Vagina (tissue), 2 donors: ENCODE data around the gene GFAP. TPM values are rescaled to one million over a fixed set of nuclear protein-coding genes. Genes with fewer than 3 reads are reported as not detected.

Experiments
- DNase-seq, 2 donors: peaks; one replicate each; pipeline ENCODE4 v3.0.0-alpha.2; 2017; ENCODE audit errors: extremely low spot score in 2 of 2
- H3K27ac ChIP-seq: fragments of 200-600 bp; sonication (generic); one replicate; pipeline ENCODE4 v1.5.1; 2019
- H3K27me3 ChIP-seq: fragments of 200-600 bp; sonication (generic); one replicate; pipeline ENCODE4 v1.5.1; 2019
- H3K36me3 ChIP-seq, 2 donors: fragments of 200-600 bp; sonication (generic); one replicate each; pipeline ENCODE4 v1.5.1; 2017 to 2019
- H3K4me1 ChIP-seq: fragments of 200-600 bp; sonication (generic); one replicate; pipeline ENCODE4 v1.5.1; 2019
- H3K4me3 ChIP-seq, 2 donors: fragments of 200-600 bp; sonication (generic); 1 replicate in 1 of 2; 2 replicates in 1 of 2; pipeline ENCODE4 v1.5.1; 2016 to 2019
- H3K9me3 ChIP-seq: fragments of 200-600 bp; sonication (generic); one replicate; pipeline ENCODE4 v1.5.1; 2019
- CTCF ChIP-seq, 3 experiments: fragments of 450-650 bp in 2 of 3; fragments of 200-600 bp in 1 of 3; sonication (generic) in 1 of 3; IDR thresholded peaks; one replicate each; pipeline ENCODE4 v1.5.1; 2017 to 2019; ENCODE audit warnings: antibody characterized with exemption in 3 of 3, mild to moderate bottlenecking in 2 of 3, moderate library complexity in 2 of 3
- POLR2A ChIP-seq, 2 donors: fragments of 450-650 bp; IDR thresholded peaks; one replicate each; pipeline ENCODE4 v1.6.1; 2017; ENCODE audit warnings: antibody characterized with exemption in 2 of 2, mild to moderate bottlenecking in 2 of 2, moderate library complexity in 2 of 2
- POLR2AphosphoS5 ChIP-seq, 2 donors: sonication (generic); formaldehyde crosslinking; IDR thresholded peaks; one replicate each; pipeline ENCODE4 v1.9.0; 2017; ENCODE audit warnings: antibody characterized with exemption in 2 of 2, mild to moderate bottlenecking in 2 of 2, low read depth in 1 of 2; ENCODE audit not compliant: insufficient read depth in 1 of 2
- intact Hi-C: fragments of 100-400 bp; cut with DNase I; formaldehyde crosslinking; loops from one replicate; pipeline ENCODE4 v1.15.1; 2023
- total RNA-seq: library from RNA; depleted of rRNA; stranded (reverse); fragments of >200 nt; gene quantifications from one replicate; pipeline ENCODE4 v1.2.3, GENCODE V29; 2016

Gene GFAP
- total RNA-seq, 1 donor from 2014 or later: not detected

GRCh38 chr17:44905006-44906000 is 10.0 kb downstream of the GFAP start:
- H3K4me3 ChIP-seq: no peak overlapping the region
- H3K36me3 ChIP-seq: no peaks in the 10 kb centered on the region
- peaks cover 7% of the 10 kb centered on the region for H3K4me1 ChIP-seq
- no peaks in the 10 kb centered on the region for H3K9me3 ChIP-seq
- H3K27me3 ChIP-seq: no peaks in the 10 kb centered on the region
- intact Hi-C loops: loop anchor here (5.0 kb wide), 1 partner anchor 1157 kb away; no protein-coding TSS in a partner anchor
- TF ChIP-seq POLR2AphosphoS5 (IDR thresholded peaks at IDR 0.05; ENCODE audit: insufficient read depth in 1 of 2, low read depth in 1 of 2) (no peak), POLR2A (IDR thresholded peaks at IDR 0.05) (no peak), CTCF (IDR thresholded peaks at IDR 0.05) (no peak)
- no peak for DNase-seq
- no peak overlapping the region for H3K27ac ChIP-seq

GRCh38 chr17:44904001-44904984 is 11.0 kb downstream of the GFAP start:
- no peak for TF ChIP-seq POLR2AphosphoS5 (IDR thresholded peaks at IDR 0.05; ENCODE audit: insufficient read depth in 1 of 2, low read depth in 1 of 2)
- intact Hi-C loops: no loop called here
- no peak overlapping the region for H3K4me3 ChIP-seq
- H3K27ac ChIP-seq: no peak overlapping the region
- peaks cover 13% of the 10 kb centered on the region for H3K4me1 ChIP-seq
- DNase-seq: no peak
- H3K27me3 ChIP-seq: no peaks in the 10 kb centered on the region
- no peaks in the 10 kb centered on the region for H3K9me3 ChIP-seq
- H3K36me3 ChIP-seq: no peaks in the 10 kb centered on the region

DNA sequence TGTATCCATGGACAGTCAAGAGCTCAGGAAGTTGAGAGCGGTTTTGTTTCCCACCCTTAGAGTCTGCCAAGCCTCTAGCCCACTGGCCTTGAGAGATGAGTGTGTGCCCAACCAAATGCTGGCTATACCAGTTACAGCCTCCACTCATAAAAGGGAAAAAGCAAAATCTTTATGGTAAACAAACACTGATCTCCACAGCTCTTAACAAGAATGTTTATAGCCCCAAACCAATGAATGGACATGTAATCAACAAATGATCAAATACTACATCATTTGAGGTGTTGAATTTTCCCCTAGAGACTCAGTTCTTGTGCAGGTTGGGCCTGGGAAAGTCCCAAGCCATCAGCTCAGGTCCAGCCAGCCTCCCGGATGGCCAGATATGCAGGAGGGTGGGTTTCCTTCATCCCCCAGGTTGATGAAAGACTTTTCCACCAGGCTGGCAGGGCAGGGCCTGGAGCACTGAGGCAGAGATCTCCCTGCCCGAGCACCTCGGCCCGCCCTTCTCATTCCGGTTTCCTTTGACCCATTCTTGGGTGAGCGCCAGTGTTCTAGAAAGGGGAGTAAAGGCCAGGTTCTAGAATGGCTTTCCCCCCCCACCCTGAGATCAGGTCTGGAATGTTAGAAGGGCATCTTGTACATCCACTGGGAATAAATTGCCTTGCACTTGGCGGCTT is 12.2 kb downstream of the GFAP start:
- TF ChIP-seq CTCF (IDR thresholded peaks at IDR 0.05) (no peak), POLR2A (IDR thresholded peaks at IDR 0.05) (no peak), POLR2AphosphoS5 (IDR thresholded peaks at IDR 0.05; ENCODE audit: insufficient read depth in 1 of 2, low read depth in 1 of 2) (no peak)
- Histone ChIP-seq H3K4me3 (no peak overlapping the region), H3K4me1 (peaks cover 18% of the 10 kb centered on the region), H3K27me3 (no peaks in the 10 kb centered on the region), H3K9me3 (no peaks in the 10 kb centered on the region), H3K36me3 (no peaks in the 10 kb centered on the region), H3K27ac (no peak overlapping the region)
- intact Hi-C loops: no loop called here
- no peak for DNase-seq

GRCh38 chr17:44902135-44902760 is 13.1 kb downstream of the GFAP start:
- H3K27me3 ChIP-seq: no peaks in the 10 kb centered on the region
- H3K27ac ChIP-seq: no peak overlapping the region
- no peak for DNase-seq
- intact Hi-C loops: no loop called here
- no peak overlapping the region for H3K4me3 ChIP-seq
- peaks cover 27% of the 10 kb centered on the region for H3K4me1 ChIP-seq
- no peaks in the 10 kb centered on the region for H3K9me3 ChIP-seq
- TF ChIP-seq POLR2AphosphoS5 (IDR thresholded peaks at IDR 0.05; ENCODE audit: insufficient read depth in 1 of 2, low read depth in 1 of 2) (no peak), CTCF (IDR thresholded peaks at IDR 0.05) (no peak), POLR2A (IDR thresholded peaks at IDR 0.05) (no peak)
- H3K36me3 ChIP-seq: no peaks in the 10 kb centered on the region
